GM19035 (cell line): ENCODE measurements around the gene TSEN15.

Source experiments
- ATAC-seq: cut with Tn5 transposase; IDR thresholded peaks from one replicate; pipeline ENCODE4 v1.9.1; 2021; ENCODE audit not compliant: unreplicated experiment

Gene TSEN15

GRCh38 chr1:184052194-184052559, 647 bp downstream of the TSEN15 start:
- no peak for ATAC-seq

GRCh38 chr1:184052750-184053149, 1.2 kb downstream of the TSEN15 start:
- ATAC-seq: no peak

DNA sequence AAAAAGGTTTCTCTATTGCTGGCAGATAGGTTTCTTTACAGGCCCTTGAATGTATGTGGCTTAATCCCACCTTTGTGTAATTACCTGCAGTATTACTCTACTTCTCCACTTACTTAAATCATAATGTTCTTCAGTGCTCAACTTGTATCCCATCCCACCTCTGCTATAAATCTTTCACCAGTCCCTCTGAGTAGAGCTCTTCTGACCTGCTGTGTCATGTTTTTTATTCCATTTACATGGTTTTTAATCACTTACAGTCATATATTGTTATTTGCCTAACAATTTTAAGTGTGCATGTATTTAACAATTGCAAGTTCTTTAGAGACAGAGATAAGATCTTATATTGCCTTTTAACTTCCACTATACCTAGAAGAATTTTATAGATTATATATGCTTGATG, 2.4 kb downstream of the TSEN15 start:
- ATAC-seq: no peak

GRCh38 chr1:184056921-184057555, 5.5 kb downstream of the TSEN15 start:
- ATAC-seq: no peak

GRCh38 chr1:184059887-184060286, 8.4 kb downstream of the TSEN15 start:
- no peak for ATAC-seq

- no peak for ATAC-seq
These were observed 8.8 kb downstream of the TSEN15 start for GRCh38 chr1:184060316-184060715.

DNA sequence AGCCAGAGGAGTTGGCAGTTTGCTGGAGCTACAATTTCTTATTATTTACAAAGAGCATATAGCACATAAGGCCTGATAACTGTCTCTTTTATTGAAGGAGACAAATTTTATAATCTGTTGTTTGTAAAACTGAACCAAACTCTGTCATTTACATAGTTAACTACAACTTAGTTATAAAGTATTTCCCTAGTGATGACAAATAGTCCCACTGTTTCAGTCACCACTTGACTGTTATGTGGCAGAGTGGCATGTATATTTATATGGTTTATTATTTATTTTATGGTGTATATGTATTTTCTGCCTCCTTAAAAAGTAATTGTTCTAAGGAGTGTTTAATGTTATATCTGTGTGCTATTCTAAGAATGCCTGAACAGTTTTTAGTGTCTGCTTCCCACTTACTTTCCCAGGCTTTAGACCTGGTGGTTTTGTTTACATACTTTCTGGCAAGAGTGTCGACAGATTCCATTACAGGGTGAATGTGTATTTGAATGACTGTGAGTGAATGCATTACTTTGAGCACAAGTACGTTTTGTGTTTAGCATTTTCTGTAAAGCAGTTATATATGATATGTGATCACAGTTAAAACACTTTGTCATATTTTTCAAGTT, 10.0 kb downstream of the TSEN15 start:
- ATAC-seq: no peak

DNA sequence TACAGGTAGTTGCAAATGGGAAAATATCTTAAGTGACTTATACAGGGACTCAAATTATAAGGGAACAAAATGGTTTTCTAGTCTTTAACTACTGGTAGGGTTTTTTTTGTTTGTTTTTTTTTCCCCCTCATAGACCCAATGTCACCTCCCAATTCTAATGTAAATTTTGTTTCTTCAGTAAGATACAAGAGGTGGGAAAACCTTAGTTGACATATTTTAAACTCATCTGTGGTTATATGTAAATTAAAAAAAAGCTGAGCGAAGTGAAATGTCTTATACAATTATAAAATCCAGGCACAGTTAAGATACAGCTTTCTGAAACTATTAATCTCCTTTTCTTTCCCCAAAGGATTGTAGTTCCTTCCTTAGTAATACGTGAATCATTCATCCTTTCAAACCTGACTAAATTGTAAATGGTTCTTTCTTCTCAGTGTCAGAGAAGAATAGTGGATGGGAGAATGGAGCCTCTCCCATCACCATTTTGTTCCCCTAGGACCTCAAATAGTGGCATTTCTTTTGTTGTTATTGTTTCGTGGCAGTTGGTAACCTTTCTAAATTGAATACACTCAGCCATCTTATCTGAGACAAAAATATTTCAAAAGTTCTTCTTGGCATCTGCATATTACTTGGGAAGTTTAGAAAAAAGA, 11.2 kb downstream of the TSEN15 start:
- no peak for ATAC-seq

GRCh38 chr1:184065559-184065958, 14.0 kb downstream of the TSEN15 start:
- no peak for ATAC-seq

- ATAC-seq: no peak
These were observed 16.8 kb downstream of the TSEN15 start for GRCh38 chr1:184068354-184068753.

GRCh38 chr1:184069675-184070074, 18.1 kb downstream of the TSEN15 start:
- no peak for ATAC-seq

GRCh38 chr1:184072376-184072775, 20.8 kb downstream of the TSEN15 start:
- no peak for ATAC-seq

GRCh38 chr1:184074383-184074782, 22.9 kb downstream of the TSEN15 start:
- no peak for ATAC-seq

GRCh38 chr1:184075055-184076029, 23.8 kb downstream of the TSEN15 start:
- ATAC-seq: no peak

DNA sequence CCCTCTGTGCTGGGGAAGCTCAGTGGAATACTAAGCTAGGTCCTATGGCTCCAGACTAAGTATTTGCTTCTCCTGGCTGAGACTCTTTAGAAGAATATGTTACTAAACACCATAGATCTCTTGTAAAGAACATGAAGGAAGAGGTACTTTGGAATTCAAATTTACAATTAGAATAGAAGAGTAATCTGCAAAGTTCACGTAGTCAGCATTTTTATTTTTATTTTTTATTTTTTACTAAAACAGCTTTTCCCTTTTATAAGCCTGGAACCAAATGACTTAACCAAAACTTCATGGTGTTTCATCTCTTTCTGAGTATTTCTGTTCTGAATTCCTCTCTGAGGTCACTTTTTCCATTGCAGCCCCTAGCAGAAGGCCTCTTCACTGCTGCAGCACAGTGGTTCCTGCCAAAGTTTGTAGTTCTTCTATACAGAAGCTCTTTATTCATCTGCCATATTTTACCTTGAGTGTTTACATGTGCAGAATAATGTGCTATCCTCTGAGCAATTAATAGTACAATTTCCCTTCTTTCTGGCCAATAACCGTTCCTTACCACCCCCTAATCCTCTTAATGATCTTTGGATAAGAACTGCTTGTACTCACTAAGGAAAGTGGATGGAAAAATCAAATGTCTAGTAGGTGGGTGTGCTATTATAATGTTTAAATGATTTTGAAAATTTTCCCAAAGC, 27.2 kb downstream of the TSEN15 start:
- ATAC-seq: no peak

DNA sequence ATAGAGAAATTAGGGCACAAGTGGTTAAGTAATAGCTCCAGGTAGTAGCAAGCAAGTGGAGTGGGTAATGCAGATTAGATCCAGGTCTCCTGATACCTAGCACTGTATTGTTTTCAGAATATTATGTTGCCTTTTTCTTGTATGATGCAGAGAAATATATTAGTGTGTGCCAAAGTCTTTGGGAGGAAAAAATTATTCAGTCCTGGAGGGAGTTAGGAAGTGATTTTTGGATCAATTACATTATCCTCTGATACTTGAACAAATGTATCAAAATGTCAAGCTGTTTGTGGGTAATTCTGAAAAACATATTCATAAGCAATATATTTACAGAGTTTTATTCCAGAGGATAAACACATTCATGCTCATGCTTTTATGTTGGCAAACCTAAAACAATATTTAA, 28.8 kb downstream of the TSEN15 start:
- ATAC-seq: no peak

GRCh38 chr1:184082541-184083415, 31.2 kb downstream of the TSEN15 start:
- no peak for ATAC-seq

GRCh38 chr1:184085667-184086066, 34.1 kb downstream of the TSEN15 start:
- no peak for ATAC-seq

DNA sequence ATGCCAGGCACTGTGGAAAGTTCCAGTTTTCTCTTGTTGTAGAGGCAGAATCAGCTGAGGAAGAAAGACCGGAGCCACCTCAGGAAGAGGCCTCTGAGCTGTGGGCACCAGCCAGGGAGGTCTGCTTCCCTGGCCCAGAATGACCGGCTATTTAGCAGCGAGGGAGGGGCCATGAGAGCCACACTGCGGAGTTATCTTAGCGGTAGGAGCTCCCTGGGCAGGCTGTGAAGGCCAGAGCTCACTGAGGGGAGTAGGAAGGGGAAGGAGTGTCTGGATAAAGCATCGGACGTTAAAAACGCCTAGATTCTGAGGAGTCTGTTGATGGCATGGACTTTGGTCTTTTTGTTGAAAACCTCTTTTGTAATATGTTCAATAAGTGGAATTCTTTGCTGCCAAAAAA, 36.5 kb downstream of the TSEN15 start:
- ATAC-seq: no peak

DNA sequence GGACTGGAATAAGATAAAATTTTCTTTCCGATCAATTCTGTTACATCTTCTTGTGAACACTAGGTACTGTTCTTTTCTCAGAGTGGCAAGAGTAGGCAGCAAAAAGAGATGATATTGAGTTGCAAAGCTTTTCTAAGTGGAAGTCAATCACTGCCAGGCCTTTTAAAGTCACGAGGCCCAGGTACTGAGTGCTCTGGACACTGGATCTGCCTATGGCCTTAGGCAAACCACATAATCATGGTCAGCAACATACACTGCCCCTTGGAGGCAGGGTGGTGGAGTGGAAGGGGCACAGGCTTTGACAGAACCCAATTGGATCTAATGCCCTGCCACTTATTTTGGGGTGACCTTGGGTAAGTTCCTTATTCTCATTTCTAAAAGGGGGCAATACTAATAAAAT, 41.5 kb downstream of the TSEN15 start:
- no peak for ATAC-seq
